CD14-positive monocyte (primary cell): Measurements from ENCODE around the gene PPARGC1A. TPM values are rescaled to one million over a fixed set of nuclear protein-coding genes. Genes with fewer than 3 reads are reported as not detected.

Experiments
- DNase-seq, 3 donors: peaks; one replicate each; pipeline ENCODE4 v3.0.0-alpha.2; 2011 to 2022
- H2AFZ ChIP-seq: 2 replicates; pipeline ENCODE4 v1.6.0; 2012; ENCODE audit warnings: mild to moderate bottlenecking, low read depth, low read length, inconsistent platforms; ENCODE audit not compliant: insufficient read depth, poor library complexity, severe bottlenecking
- H3K27ac ChIP-seq, 2 donors: 1 replicate in 1 of 2; 2 replicates in 1 of 2; pipeline ENCODE4 v1.5.1; 2012 to 2013; ENCODE audit warnings: low read length in 2 of 2, control low read depth in 1 of 2, inconsistent platforms in 1 of 2, low read depth in 1 of 2, mild to moderate bottlenecking in 1 of 2
- H3K27me3 ChIP-seq, 2 donors: one replicate each; pipeline versions ENCODE4 v1.6.0 to v1.6.1; 2011 to 2013; ENCODE audit warnings: low read length in 2 of 2; ENCODE audit not compliant: control insufficient read depth in 2 of 2, insufficient read depth in 2 of 2
- H3K36me3 ChIP-seq, 2 donors: replicated peaks in 1 of 2; 1 replicate in 1 of 2; 2 replicates in 1 of 2; pipeline versions ENCODE4 v1.5.1 to v1.6.1; 2012 to 2013; ENCODE audit warnings: low read length in 2 of 2, control low read depth in 1 of 2, inconsistent platforms in 1 of 2, mild to moderate bottlenecking in 1 of 2; ENCODE audit not compliant: insufficient read depth in 2 of 2, control insufficient read depth in 1 of 2
- H3K4me1 ChIP-seq, 2 donors: 1 replicate in 1 of 2; 2 replicates in 1 of 2; pipeline versions ENCODE4 v1.5.1 to v1.6.1; 2012 to 2013; ENCODE audit warnings: low read length in 2 of 2, control low read depth in 1 of 2, inconsistent platforms in 1 of 2, mild to moderate bottlenecking in 1 of 2, moderate library complexity in 1 of 2; ENCODE audit not compliant: insufficient read depth in 2 of 2, control insufficient read depth in 1 of 2
- H3K4me2 ChIP-seq: replicated peaks from 2 replicates; pipeline ENCODE3; 2012; ENCODE audit warnings: low read length, moderate library complexity, mild to moderate bottlenecking; ENCODE audit not compliant: poor library complexity, severe bottlenecking; ENCODE audit errors: extremely low read depth
- H3K4me3 ChIP-seq, 3 experiments: fragments of 200-600 bp in 1 of 3; sonication (generic) in 1 of 3; replicated peaks in 1 of 3; 1 replicate in 2 of 3; 2 replicates in 1 of 3; pipeline ENCODE4 v1.5.1; 2011 to 2013; ENCODE audit warnings: low read length in 3 of 3, mild to moderate bottlenecking in 3 of 3, control low read depth in 2 of 3, low read depth in 2 of 3, inconsistent platforms in 1 of 3, moderate library complexity in 1 of 3
- H3K79me2 ChIP-seq: 2 replicates; pipeline ENCODE4 v1.6.0; 2012; ENCODE audit warnings: mild to moderate bottlenecking, control low read depth, inconsistent platforms, low read length, moderate library complexity; ENCODE audit not compliant: insufficient read depth
- H3K9ac ChIP-seq: 2 replicates; pipeline ENCODE4 v1.6.0; 2017; ENCODE audit warnings: low read length, mild to moderate bottlenecking; ENCODE audit not compliant: insufficient read depth, poor library complexity, severe bottlenecking
- H3K9me3 ChIP-seq, 2 donors: replicated peaks in 1 of 2; 1 replicate in 1 of 2; 2 replicates in 1 of 2; pipeline versions ENCODE4 v1.5.1 to v1.6.1; 2012 to 2013; ENCODE audit warnings: low read length in 2 of 2, control low read depth in 1 of 2; ENCODE audit not compliant: control insufficient read depth in 1 of 2, insufficient read depth in 1 of 2
- H4K20me1 ChIP-seq: 2 replicates; pipeline ENCODE4 v1.6.0; 2012; ENCODE audit warnings: mild to moderate bottlenecking, low read length, control low read depth, moderate library complexity; ENCODE audit not compliant: insufficient read depth
- H3K27ac Mint-ChIP-seq, 7 donors: one replicate each; pipeline ENCODE4 v1.8.0; 2020; ENCODE audit warnings: mild to moderate bottlenecking in 7 of 7, mixed read lengths in 7 of 7, moderate library complexity in 6 of 7, inconsistent platforms in 2 of 7
- H3K27me3 Mint-ChIP-seq, 3 donors: one replicate each; pipeline ENCODE4 v1.8.0; 2021 to 2022; ENCODE audit warnings: low read depth in 3 of 3, mild to moderate bottlenecking in 3 of 3, mixed read lengths in 3 of 3, moderate library complexity in 3 of 3, inconsistent platforms in 1 of 3
- H3K36me3 Mint-ChIP-seq, 2 donors: one replicate each; pipeline ENCODE4 v1.8.0; 2020; ENCODE audit warnings: mixed read lengths in 2 of 2, inconsistent platforms in 1 of 2, mild to moderate bottlenecking in 1 of 2
- H3K4me1 Mint-ChIP-seq: one replicate; pipeline ENCODE4 v1.8.0; 2020; ENCODE audit warnings: mild to moderate bottlenecking, mixed read lengths
- H3K4me3 Mint-ChIP-seq, 2 donors: one replicate each; pipeline ENCODE4 v1.8.0; 2020; ENCODE audit warnings: mild to moderate bottlenecking in 2 of 2, mixed read lengths in 2 of 2, moderate library complexity in 1 of 2
- H3K9me3 Mint-ChIP-seq, 7 donors: one replicate each; pipeline ENCODE4 v1.8.0; 2020 to 2022; ENCODE audit warnings: mixed read lengths in 7 of 7, mild to moderate bottlenecking in 6 of 7, moderate library complexity in 6 of 7, inconsistent platforms in 2 of 7
- CTCF ChIP-seq: fragments of 200-600 bp; IDR thresholded peaks from one replicate; pipeline ENCODE4 v1.8.0; 2022; ENCODE audit warnings: antibody characterized with exemption, mild to moderate bottlenecking
- WGBS: methylation state at CpG from one replicate; pipeline ENCODE4 v1.1.5; 2013; ENCODE audit warnings: missing lambda C conversion rate; ENCODE audit not compliant: insufficient coverage; 5-methylcytosine and 5-hydroxymethylcytosine counted together
- intact Hi-C, 2 donors: fragments of 100-400 bp; cut with micrococcal nuclease; formaldehyde crosslinking; loops; one replicate each; pipeline versions ENCODE4 v1.15.0 to v1.15.1; 2023
- polyA plus RNA-seq, 3 donors: library from polyadenylated mRNA; depleted of rRNA in 1 of 3; unstranded in 2 of 3; stranded (reverse) in 1 of 3; fragments of 300-500 nt in 2 of 3; fragments of >200 nt in 1 of 3; fragmentation: Illumina TruSeq in 2 of 3; gene quantifications; 1 replicate in 2 of 3; 2 replicates in 1 of 3; pipeline ENCODE4 v1.2.3, GENCODE V29; 2012 to 2021

The PPARGC1A gene
- polyA plus RNA-seq, 3 donors: 0.58 to 1.1 (median 0.79) TPM

GRCh38 chr4:23934223-23934622 lies 44.4 kb upstream of the PPARGC1A start:
- Histone ChIP-seq H2AFZ (no peak overlapping the region), H3K36me3 (no peaks in the 10 kb centered on the region), H3K4me2 (no peak overlapping the region), H3K9me3 (no peaks in the 10 kb centered on the region), H3K9ac (no peak overlapping the region), H3K27me3 (no peaks in the 10 kb centered on the region), H3K79me2 (no peaks in the 10 kb centered on the region), H3K4me1 (peaks cover 0 to 3% of the 10 kb centered on the region in 2 donors), H3K4me3 (no peak overlapping the region), H4K20me1 (no peaks in the 10 kb centered on the region), H3K27ac (no peak overlapping the region)
- DNase-seq: no peak
- H3K27ac Mint-ChIP-seq: no peak overlapping the region
- no peak overlapping the region for H3K4me3 Mint-ChIP-seq
- H3K9me3 Mint-ChIP-seq: peaks cover 0 to 4% (median 0%) of the 10 kb centered on the region in 7 donors
- H3K36me3 Mint-ChIP-seq: no peaks in the 10 kb centered on the region
- no peak for TF ChIP-seq CTCF
- WGBS: 100% methylated on average over 2 of the region's 4 CpGs
- intact Hi-C loops: no loop called here
- H3K27me3 Mint-ChIP-seq: peaks cover 0 to 3% (median 0%) of the 10 kb centered on the region in 3 donors
- peaks cover 6% of the 10 kb centered on the region for H3K4me1 Mint-ChIP-seq

GRCh38 chr4:23932901-23933308 lies 43.1 kb upstream of the PPARGC1A start:
- H3K9ac ChIP-seq: no peak overlapping the region
- H3K27ac ChIP-seq: no peak overlapping the region
- H3K79me2 ChIP-seq: no peaks in the 10 kb centered on the region
- no peaks in the 10 kb centered on the region for H3K27me3 ChIP-seq
- no peaks in the 10 kb centered on the region for H3K36me3 ChIP-seq
- H3K27me3 Mint-ChIP-seq: peaks cover 0 to 3% (median 0%) of the 10 kb centered on the region in 3 donors
- peaks cover 6% of the 10 kb centered on the region for H3K4me1 Mint-ChIP-seq
- TF ChIP-seq CTCF: no peak
- H3K36me3 Mint-ChIP-seq: no peaks in the 10 kb centered on the region
- no peak for DNase-seq
- H3K4me3 ChIP-seq: no peak overlapping the region
- no peaks in the 10 kb centered on the region for H4K20me1 ChIP-seq
- peaks cover 0 to 4% (median 0%) of the 10 kb centered on the region in 7 donors for H3K9me3 Mint-ChIP-seq
- peaks cover 0 to 3% of the 10 kb centered on the region in 2 donors for H3K4me1 ChIP-seq
- no peak overlapping the region for H2AFZ ChIP-seq
- no peak overlapping the region for H3K27ac Mint-ChIP-seq
- WGBS: 96% methylated on average over 4 of the region's 6 CpGs
- intact Hi-C loops: no loop called here
- no peak overlapping the region for H3K4me3 Mint-ChIP-seq
- no peaks in the 10 kb centered on the region for H3K9me3 ChIP-seq
- H3K4me2 ChIP-seq: no peak overlapping the region
